CD4-positive, alpha-beta T cell treated with Interferon gamma for 1 hour (primary cell): ENCODE results near the gene KIAA1217.

ENCODE experiments used
- DNase-seq: peaks from one replicate; pipeline ENCODE4 v3.0.0-alpha.2; 2020

Gene KIAA1217

DNA sequence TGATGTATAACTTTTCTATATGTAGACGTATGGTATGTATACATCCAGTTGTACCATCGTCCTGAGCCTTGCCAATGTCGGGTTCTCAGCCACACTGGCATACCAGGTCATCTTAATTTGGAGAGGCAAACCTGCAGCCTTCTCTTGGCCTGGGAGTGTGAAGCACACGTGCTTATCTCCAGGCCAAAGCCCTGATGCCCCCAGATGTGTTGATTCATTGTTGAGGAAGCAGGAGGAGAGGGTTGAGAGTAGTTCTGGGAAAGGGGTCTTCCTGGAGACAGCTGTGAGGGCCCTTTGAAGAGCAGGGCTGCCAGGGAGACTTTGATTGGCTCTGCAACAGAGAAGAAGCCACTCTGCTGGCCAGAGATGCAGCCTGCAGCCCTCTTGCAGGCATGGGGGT lies 359.1 kb downstream of the KIAA1217 start:
- no peak for DNase-seq

DNA sequence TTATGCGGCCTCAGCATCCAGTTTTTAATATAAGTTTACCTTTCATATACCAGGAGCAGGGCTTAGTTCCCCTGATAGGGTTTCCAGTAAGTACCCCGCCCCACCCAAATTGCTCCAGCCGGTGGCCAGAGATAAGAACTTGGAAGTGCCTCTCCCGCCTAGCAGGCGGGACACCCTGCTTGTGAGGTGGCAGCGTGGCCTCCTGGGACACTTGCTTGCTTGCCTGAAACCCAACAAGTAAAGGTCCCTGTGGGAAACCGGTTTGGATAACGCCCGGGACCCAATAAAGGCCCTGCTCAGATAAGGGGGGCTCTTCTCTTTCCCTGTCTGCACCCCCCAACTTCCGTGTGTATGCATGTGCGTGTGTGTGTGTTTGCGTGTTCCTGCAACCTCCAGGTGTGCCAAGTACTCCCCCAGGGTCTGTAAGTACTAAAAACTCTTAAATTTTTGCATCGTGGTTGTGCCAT lies 360.4 kb downstream of the KIAA1217 start:
- no peak for DNase-seq

DNA sequence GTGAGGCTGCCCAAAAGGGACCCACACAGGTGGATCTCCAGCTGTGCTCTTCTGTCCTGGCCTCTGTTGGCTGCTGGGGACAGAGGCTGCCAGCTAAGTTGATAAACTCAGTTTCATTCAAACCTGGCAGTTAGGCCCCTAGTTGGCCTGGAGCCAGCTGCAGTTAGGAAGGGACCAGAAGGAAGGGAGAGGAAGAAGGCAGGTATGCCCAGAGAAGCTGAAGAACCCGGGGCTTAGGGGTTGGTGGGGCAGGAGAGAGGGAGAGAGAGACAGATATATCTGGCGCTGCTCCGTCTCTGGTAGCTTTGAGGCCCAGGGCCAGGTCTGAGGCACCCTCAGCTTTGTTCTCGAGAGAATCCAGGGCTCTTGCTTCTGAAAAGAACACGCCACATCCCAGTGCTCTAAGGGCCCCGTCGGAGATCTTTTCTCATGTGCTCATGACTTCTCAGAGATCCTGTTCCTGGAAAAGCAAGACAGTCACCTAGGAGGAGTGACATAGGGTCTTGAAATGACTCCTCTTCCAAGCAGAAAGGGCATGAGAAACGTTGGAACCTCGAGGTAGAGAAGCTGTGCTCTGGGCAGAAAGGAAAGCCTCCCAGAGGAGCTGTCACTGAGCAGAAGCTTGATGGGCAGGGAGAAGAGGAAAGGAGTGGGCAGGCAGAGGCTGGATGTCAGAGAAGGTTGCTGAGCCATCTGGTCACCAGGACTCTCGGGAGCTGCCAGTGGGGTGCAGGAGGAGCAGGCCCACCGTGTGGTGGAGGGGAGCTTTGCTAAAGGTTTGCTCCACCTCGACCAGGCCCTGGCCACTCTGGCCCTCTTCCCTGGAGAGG lies 361.1 kb downstream of the KIAA1217 start:
- DNase-seq: no peak

DNA sequence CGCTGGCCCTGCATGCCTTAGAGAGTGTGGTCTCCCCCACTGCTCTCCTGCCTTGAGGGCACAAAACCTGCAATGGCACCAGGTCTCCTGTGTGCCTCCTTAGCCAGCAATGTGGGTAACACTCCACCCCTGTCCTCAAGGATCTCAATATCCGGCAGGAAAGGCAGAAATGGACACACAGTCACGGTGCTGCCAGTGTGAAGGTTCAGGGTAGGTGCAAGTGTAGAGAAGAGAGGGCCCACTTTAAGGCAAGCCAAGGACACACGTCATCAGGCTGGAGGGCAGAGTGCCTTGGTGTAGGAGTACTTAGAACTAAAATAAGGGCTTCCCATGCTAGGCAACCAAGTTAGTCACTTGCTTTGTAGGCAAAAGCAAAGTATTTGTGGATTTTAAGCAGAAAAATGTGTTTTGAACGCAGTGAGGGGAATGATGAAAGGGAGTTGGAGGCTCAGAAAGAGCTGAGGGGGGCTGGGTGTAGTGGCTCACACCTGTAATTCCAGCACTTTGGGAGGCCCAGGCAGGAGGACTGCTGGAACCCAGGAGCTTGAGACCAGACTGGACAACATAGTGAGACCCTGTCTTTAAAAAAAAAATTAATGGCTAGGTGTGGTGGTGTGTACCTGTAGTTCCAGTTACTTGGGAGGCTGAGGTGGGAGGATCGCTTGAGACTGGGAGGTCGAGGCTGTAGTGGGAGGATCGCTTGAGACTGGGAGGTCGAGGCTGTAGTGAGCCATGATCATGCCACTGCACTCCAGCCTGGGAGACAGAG lies 361.9 kb downstream of the KIAA1217 start:
- DNase-seq: no peak

DNA sequence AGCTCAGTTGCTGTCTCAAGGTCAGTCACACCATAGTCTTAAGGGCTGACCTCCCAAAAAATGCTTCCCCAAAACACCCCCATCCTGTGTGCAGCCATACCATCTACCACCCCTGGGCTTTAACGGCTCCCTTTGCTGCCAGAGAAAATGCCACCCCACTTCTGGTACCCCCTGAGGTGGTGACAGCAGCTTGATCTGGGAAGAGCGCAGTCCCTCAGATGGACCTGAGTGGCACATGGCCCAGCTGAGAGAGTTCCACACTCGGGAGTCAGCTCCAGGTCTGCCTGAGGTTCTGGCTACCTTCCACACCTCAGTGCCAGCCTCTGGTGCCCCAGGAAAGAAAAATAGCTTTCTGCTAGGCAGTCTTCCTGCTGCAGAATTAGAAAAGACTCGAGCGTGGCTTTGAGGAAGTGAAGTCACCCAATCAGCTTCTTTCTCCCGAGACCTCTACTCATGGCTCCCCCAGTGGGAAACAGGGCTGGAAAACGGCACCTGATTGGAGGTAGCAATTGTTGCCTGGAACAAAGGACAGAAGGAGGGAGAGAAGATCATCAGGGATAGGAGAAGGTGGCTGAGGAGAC lies 363.0 kb downstream of the KIAA1217 start:
- DNase-seq: no peak

DNA sequence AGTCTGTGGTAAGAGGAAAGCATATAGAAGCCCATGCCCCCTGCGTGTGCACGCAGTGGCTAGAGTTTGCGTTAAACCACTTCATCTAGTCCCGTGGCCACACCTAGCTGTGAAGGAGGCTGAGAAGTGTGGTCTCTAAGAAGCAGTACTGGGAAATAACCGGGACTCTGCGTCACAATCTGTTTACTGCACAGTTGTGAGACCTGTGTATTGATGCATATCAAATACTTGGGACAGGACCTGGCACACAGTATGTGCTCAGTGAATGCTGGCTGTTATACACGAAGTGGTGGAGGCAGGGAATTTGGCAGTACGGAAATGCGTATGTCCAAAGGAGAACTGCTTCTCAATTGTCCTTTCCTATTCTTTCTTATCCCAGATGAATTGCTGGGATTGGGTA lies 365.2 kb downstream of the KIAA1217 start:
- DNase-seq: no peak

DNA sequence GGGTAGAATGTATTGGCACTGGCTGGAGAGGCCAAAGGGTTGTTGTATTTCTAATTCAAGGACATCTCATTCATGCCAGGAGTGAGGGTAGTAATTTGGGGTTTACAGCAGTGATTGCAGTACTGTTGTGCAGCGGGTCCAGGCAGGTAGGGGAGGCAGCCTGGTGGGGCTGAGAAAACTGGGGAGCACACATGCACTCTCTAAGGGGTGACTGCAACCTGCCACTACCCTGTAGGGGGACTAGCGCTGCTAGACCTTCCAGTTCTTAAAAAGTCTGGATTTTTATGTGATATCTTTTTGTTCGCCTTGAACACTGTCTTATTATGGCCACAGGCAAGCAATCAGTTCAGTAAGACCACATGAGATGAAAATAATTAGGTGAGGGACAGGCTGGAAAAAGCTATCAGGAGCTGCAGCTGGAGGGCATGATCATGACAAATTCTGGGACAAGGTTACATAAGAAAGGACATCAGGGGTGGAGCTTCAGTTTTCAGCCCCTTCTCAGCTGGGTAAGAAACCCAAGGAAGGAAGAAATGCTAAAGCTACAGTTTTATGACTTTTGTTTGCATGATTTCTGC lies 365.7 kb downstream of the KIAA1217 start:
- no peak for DNase-seq

DNA sequence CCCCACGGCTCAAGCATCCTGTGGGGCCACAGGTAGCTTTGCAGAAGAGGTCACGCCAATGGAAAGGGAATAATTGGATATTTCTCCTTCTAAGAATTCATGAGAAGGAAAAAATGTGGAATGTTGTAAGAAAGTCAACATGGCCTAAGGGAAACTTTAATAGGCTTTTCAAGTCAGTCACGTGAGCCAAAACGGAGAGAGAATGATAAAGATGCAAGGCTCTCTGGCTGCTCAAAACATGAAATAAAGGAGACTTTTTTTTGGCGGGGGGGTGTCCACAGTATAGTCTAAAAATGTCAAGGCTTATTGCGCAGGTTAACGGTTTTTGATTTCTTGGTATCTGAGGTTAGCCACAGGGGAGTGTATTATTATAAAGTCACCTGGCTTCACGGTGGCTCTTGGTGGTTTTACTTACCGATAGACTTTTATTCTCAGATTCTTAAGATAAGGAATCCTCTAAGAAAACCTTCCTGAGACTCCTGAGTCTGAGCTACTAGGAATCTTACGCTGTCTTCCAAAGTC lies 366.6 kb downstream of the KIAA1217 start:
- DNase-seq: no peak

DNA sequence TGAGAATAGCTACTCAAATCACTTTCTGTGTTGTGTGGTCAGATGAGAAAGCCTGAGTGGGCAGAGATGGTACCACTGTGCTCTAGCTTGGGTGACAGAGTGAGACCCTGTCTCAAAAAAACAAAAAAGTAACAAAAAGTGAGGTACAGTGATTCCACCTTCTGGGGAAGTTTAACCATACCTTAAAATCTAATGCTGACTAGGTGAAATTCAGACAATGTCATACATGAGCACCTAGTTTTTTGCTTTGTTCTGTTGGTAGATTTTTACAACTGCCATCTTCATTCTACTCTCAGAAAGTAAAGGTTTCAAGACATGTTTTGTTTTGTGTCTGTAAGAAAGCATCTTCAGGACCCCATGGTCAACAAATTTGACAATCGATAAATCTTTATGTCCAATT lies 370.5 kb downstream of the KIAA1217 start:
- no peak for DNase-seq

DNA sequence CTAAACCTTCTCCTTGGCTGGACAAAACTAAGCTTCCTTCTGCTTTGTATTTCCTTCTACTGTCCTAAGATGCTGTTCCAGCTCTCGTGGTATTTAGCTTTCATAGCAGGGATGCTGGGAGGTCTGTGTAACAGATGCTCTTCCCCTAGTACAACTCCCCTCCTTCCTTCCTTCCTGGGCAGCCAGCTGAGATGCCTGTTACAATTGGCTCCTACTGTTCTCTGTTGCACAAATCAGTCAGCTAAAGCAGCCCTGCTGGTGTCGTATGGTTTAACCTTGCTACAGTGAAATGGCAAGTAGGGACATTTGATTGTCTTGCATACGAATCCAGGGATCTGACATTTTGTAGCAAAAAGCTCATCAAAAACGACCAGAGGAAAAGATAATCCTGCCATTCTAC lies 371.0 kb downstream of the KIAA1217 start:
- DNase-seq: no peak

DNA sequence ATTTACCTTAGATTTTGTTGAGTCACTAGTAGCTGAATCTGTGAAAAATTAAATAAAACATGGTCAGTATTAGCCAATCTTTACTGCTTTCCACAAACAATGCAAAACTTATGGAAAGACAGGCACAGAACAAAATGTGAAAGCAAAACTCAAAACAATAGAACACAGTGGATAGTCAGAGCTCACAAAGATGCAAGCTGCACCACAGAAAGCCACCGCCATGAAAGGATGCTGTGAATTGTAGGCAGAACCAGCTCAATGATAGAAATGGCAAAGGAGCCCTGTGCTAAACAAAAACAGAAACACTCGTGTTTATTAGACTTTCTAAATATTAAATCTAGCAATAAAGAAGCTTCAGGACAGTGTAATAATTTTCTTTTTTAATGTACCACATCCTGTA lies 380.3 kb downstream of the KIAA1217 start:
- no peak for DNase-seq

DNA sequence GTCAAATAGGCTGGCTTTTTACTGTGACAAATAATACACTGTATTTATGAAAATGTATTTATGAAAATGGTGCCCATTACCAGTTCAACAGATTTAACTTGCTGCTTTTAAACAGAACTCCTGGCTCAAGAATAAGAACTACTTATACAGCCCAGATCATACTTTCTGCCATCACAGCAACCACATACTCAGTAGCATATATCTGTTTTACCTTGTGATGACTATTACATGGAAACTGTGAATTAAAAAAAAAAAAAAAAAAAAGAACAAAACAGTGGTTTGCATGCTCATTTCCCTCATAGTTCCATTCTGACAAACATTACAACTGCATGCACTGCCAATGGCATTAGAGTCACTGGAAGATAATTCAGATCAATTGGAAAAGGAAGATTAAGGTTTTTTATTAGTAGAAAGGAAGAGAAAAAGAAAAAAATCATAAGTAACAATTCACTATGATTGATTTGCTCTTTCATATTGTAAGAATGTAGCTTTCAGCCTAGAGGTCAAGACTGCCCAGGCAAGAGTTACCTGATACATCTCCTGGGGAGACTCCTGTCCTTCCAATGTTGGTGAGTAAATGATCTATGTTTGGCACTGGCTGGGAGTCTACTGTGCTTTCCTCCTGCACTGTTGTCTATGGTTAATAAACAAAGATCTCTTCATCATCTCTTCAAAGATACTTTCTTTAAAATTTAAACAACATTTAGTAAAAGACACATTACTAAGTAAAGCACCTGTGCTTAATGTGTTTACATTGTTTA lies 381.9 kb downstream of the KIAA1217 start:
- DNase-seq: no peak

DNA sequence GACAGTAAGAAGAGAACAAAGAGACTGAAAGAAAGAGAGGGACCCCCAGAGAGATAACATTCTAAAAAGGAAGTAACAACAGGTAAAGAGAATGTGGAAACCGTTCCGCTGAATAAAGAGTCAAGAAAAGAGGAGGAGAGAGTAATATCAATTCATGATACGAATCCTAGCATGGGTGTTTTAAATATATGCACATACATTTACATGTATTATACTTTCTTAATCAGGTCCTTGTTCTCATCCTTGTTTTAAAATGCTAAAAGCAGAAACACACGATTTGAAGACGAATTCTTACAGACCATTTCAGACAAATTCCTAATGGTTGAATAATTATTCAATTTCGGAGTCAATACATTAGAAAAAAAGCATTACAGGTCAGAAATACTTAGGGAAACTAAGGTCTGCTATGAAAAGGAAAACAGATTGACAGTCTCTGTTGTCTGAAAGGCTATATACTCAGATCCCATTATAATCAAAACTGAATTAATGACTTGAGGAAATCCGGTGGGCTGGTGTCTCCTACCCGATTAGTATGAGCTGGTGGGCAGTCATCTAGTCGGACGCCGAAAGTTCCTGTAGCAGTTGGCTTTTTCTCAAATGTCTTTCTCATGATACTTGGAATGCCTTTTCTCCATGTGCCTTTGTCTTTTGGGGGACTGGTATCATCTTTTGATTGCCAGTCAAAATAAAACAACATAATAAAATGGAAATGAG lies 387.4 kb downstream of the KIAA1217 start:
- DNase-seq: no peak

DNA sequence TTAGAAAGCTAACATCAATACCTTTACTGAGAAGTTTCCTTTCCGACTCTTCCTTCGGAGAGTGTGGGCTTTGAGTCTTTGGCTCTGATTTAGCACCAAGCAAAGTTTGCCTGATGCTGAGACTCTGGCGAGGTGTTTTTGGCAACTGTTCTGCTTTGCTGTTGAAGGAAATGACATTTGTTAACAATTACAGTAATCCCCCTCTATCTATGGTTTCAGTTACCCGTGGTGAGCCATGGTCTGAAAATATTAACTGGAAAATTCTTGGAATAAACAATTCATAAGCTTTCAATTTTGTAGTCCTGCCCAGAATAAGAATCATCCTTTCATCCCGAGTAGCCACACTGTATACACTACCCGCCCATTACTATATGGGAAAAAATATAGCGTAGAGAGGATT lies 388.5 kb downstream of the KIAA1217 start:
- DNase-seq: no peak
